ENCODE data around the gene PLA2G4E.
A peak's percentile ranks its signal among the peaks of the same experiment; 100 is the strongest.

Gene PLA2G4E

DNA sequence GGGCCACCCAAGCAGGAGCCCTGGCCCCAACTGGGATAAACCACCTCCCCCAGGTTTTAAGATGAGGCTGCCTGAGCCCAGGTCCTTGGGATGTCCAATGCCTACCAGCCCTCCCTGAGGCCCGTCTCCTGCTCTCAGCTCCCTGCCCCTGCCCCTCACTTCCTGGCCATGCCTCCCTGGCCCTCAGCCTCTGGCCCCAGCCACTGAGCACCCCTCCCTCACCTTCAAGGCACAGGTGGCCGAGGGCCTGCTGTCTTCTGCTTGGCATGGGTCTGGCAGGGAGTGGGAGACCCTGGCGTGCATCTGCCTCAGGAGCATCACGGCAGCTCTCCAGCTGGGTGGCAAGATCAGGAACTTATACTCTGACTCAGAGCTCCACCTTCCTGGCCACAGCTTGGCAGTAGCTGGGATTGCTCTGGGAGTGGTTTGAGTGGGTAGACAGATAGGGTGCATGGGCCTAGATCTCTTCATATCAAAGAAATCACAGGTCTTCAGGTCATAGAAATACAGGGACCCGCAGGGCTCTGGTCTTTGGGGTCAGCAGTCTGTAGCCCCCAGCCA, at the start of gene PLA2G4E:
TSS of gene PLA2G4E (minus strand) at position 330 of the 561 bp plus-strand sequence. CDS start at position 318, 12 bp downstream.
- no peak for DNase-seq (ENCODE audit: low read depth in 3 of 3, low spot score in 1 of 3)

DNA sequence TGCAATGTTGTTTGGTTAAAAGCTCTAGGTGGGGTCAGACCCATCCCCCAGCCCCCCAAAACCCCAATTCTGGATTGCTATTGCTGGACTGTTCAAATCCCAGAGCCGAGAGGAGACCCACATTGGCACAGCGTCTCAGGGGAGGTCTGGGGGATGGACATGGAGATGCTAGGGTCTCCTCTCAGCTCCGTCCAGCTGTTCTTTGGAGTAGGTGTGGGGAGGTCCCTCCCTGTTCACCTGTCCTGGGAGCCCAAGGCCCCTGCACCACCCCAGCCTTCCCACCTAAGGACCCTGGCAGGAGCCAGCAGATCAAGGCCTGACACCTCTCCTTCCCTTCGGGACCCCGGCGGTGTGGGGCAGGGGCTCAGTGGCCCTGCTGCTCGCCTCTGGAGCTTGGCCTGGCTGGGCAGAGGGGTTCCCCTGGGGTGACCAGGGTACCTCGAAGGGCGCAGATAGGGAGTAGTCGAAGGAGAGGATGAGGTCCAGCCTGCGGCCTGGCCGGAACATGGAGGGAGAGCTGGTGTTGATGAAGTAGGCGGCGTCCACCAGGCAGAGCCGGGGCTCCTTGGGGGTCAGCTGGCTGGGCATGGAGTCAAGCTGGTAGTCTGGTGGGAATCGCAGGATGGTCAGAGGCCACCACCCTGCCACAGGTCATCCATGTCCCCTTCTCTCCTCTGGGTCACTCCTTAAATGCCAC, 49.6 kb upstream of the PLA2G4E start:
- DNase-seq (ENCODE audit: low read depth in 3 of 3, low spot score in 1 of 3) = no peak

- DNase-seq (ENCODE audit: low read depth in 3 of 3, low spot score in 1 of 3) = no peak
These were observed 48.8 kb upstream of the PLA2G4E start for GRCh38 chr15:42069496-42070278.

- no peak for DNase-seq (ENCODE audit: low read depth in 3 of 3, low spot score in 1 of 3)
These were observed 48.2 kb upstream of the PLA2G4E start for GRCh38 chr15:42069025-42069424.

DNA sequence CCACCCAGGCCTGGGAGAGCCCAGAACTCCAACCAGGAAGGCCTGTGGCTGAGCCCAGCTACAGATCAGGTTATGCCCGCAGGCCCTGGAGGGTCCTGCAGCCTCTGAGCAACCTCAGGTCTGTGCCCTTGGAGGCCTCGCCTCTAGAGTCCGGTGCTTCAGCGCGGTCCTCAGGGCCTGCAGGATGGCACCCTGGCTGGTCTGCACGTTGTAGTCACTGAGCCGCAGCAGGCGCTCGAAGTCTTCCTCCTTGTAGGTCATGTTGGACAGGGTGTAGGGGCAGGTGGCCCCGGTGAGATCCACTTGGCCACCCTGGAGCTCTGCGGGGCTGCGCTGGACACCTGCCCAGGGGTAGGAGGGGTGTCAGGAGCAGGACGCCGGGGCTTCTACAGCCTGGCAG, 47.8 kb upstream of the PLA2G4E start:
- no peak for DNase-seq (ENCODE audit: low read depth in 3 of 3, low spot score in 1 of 3)

GRCh38 chr15:42066764-42067415, 46.0 kb upstream of the PLA2G4E start:
- DNase-seq (ENCODE audit: low read depth in 3 of 3, low spot score in 1 of 3) = no peak

DNA sequence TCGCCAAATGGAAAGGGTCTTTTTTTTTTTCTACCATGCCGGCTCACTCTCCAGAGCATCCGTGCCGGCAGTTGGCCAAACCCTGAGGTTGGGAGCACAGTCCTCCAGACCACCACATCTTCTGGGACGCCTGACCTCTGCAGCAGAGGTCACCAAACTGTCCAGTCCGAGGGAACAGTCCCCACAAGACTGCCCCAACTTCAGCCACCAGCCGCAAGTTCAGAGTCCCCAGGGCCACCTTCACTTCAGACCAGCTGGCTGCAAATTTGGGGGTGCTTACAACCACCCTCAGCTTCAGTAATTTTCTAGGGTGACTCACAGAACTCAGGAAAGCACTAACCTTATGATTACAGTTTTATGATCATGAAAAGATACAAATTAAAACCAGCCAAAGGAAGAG, 44.6 kb upstream of the PLA2G4E start:
- DNase-seq (ENCODE audit: low read depth in 3 of 3, low spot score in 1 of 3) = no peak

DNA sequence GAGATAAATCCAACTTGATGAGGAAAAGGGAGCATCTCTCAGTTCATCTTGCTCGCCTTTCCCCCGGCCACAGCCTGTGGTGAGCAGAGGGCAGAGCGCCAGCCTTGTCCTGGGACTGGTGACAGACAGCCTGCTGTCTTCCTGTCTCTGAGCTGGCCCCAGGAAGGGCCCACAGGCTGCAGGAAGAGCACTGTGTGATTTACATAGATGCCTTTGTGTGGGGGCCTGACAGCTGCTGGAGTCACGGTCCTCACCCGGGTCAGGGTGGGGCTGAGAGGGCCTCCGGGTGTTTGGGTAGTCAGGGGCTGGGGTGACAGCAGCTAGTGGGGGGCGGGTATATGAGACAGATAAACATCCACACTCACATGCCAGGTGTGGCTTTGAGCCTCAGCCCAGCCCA, 44.2 kb upstream of the PLA2G4E start:
- no peak for DNase-seq (ENCODE audit: low read depth in 3 of 3, low spot score in 1 of 3)

- no peak for DNase-seq (ENCODE audit: low read depth in 3 of 3, low spot score in 1 of 3)
These were observed 43.4 kb upstream of the PLA2G4E start for GRCh38 chr15:42064271-42064670.

- no peak for DNase-seq (ENCODE audit: low read depth in 3 of 3, low spot score in 1 of 3)
These were observed 42.4 kb upstream of the PLA2G4E start for GRCh38 chr15:42063122-42063848.

- no peak for DNase-seq (ENCODE audit: low read depth in 3 of 3, low spot score in 1 of 3)
These were observed 41.5 kb upstream of the PLA2G4E start for GRCh38 chr15:42062284-42062806.

DNA sequence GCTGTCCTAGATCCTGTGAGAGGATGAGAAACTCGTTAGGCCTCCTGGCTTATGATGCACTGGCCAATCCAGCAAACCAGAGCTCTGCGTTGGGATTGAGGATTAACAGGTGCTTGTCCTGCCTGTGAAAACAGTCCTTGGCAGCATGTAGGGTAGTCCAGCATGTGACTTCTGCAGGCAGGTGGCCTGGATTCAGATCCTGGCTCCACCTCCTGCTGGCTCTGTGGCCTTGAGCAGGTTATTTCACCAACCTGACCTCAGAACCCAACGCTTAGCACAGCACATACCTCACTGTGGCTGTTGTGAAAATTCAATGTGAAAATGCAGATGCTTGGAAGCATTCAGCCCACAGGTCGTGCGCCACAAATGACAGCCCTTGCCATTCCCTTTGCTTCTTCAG, 40.0 kb upstream of the PLA2G4E start:
- no peak for DNase-seq (ENCODE audit: low read depth in 3 of 3, low spot score in 1 of 3)

GRCh38 chr15:42060477-42060763, 39.6 kb upstream of the PLA2G4E start:
- no peak for DNase-seq (ENCODE audit: low read depth in 3 of 3, low spot score in 1 of 3)

DNA sequence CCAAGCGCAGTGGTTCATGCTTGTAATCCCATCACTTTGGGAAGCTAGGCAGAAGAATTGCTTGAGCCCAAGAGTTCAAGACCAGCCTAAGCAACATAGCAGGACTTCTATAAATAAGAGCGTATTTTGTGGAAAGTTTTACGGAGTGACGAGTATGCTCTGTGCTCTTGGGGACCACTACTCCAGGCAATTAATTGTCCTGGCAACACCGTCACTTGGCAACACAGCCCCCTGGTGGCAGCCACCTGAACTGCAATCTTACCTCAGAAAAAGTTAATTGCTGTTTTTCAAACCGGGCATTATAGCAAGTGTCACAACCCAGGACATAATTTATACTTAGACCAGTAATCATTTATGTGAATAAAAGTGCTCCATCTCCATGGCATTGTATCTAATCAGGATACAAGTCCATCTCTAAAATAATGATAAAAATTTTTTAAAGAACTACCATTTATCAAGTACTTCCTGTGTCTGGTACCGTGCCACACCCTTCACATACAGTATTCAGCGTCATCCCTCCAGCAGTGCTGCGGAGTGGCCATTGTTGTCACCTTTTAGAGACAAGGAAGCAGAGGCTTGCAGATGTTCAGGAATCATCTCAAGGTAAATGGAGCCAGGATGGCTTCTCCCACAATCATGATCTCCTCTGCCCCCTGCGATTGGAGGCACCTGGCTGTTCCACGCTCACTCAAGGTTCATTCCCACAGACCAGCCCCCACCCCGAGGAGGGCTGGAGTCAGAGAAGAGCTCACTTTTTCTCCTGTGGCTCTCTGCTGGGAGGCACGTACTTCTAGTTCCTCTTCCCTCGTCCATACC, 39.0 kb upstream of the PLA2G4E start:
- peak; percentile 23 to 72 (median 36) for DNase-seq (ENCODE audit: low read depth in 3 of 3, low spot score in 1 of 3)

DNA sequence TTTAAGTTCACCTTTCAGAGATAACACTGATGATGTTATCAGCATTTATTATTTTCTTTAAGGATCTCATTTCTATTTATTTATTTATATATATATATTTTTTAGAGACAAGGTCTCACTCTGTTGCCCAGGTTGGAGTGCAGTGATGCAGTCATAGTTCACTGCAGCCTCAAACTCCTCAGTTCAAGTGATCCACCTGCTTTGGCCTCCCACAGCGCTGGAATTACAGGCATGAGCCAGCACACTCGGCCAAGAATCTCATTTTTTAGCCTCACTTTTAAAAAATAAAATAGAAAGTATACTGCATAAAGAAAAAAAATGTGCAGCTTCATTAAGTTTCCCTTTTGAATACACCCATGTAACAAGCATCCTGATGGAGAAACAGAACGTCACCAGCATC, 37.9 kb upstream of the PLA2G4E start:
- DNase-seq (ENCODE audit: low read depth in 3 of 3, low spot score in 1 of 3) = no peak

DNA sequence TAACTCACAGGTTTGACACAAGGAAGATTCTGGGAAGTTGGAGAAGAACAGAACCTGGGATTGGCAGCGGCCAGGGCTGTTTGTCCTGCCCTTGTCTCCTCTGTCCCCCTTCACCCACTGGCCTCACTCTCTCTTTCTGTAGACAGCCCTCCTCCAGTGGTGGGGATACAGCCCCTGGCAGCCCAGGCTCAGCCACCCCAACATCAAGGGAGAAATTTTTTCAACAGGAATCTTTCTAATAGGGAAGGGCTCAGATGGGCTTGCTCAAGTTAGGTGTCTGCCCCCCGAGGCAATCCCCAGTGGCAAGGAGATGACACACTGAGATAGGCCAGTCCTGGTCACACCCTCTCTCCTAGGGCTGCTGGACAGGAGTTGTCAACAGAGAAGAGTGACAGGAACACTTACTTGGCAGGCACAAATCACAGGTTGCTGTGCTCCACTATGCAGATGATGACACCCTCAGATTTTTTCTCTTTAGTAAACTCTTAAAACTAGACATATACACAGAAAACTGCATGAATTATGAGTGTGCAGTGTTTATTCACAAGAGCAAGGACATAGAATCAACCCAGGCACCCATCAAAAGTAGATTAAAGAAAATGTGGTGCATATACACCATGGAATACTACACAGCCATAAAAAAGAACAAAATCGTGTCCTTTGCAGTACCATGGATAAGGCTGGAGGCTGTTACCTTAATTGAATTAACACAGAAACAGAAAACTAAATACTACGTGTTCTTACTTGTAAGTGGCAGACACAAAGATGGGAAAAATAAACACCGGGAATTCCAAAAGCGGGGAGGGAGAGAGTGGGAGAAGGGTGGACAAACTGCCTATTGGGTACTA, 37.2 kb upstream of the PLA2G4E start:
- DNase-seq (ENCODE audit: low read depth in 3 of 3, low spot score in 1 of 3) = no peak

DNA sequence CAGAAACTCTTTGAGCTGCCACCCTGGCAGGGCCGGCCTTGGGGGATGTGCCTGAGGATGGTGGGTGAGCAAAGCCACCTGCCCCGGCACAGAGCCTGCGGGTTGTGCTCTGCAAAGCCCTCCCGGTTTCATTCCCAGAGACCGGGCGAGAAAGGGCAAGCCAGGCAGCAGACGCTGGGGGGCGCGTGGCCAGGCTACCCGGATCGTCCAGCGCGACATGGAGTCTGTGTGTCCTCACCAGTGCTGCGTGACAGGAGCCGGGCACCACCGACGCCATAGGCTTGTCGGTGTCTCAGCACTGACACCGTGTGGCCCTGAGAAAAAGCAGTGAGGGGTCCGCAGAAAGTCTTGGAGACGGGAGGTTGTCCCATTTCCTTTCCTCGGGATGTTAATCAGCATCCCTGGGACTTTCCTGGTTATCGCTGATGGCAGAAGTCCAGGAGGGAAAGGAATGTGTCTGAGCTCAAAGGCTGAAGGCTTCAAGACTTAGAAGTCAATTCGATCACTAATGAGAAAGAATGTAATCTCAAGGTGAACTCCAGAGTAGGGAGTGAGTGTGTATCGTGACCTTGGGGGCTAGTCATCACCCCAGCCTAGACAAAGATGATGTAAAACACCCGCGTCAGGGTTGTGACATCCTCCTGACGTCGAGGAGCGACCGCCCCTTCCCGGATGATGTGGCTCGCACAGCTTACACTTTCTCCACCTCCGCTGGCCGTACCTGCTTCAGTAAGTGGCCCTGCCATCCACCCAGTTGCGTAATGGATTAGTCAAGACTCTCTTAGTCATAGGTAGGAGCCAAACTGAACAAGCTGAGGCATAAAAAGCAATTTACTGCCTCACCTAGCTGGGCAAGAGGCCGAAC, 36.3 kb upstream of the PLA2G4E start:
- peak in 1 of 3 donors; percentile 24 for DNase-seq (ENCODE audit: low read depth in 3 of 3, low spot score in 1 of 3)

GRCh38 chr15:42053914-42054313, 33.1 kb upstream of the PLA2G4E start:
- DNase-seq (ENCODE audit: low read depth in 3 of 3, low spot score in 1 of 3) = no peak
